Femur (tissue), 1 donor: ENCODE measurements around the gene GOLGA1.
A peak's percentile ranks its signal among the peaks of the same experiment; 100 is the strongest.

Experiments
- DNase-seq: peaks from one replicate; pipeline ENCODE4 v3.0.0-alpha.2; 2017

GOLGA1 gene

DNA sequence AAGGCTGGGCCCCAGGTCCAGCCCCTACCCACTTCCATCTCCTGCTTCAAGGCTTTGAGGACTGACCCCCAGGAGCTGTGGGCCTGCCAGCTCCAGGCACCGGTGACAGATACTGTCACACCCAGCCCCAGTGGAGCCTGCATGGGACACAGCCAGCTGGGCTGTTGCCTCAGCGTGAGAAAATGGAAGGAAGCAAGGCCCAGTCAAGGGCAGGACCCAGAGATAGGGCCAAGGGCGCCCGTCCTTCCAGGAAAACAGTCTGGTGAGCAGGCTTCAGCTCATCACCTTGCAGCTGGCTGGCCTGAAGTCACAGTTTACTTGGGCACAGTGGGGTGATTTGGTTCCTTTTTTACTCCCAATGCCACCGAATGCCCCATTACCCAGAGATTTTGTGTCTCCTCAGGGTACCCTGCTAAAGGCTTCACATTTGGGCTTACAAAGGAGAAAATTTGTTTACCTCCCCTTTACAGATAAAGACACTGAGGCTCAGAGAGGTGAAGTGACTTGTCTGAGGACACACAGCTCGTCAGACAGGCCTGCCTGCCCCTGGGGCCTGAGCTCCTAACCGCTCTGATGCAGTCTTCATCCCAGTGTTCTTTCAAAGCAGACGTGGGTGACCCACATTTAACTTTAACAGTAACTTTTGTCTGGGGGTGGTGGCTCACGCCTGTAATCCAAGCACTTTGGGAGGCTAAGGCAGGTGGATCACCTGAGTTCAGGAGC is 109.1 kb downstream of the GOLGA1 start:
- DNase-seq: peak; percentile 56

DNA sequence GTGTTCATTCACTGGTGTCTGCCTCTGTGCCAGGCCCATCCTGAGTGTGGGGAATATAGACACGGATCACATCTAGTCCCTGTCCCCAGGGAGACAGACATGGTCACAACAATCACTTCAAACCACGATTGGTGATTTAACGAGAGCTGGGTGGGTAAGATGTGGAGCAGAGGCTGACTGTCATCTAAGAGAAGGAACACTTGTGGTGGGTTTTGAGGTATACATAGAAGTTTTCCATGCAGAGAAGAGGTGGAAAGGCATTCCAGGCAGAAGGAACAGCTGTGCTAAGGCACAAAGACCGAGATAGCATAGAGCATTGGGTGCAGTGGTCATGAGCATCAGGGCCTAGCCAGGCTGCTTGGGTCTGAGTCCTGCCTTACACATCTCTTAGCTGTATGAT is 110.3 kb downstream of the GOLGA1 start:
- DNase-seq: no peak

DNA sequence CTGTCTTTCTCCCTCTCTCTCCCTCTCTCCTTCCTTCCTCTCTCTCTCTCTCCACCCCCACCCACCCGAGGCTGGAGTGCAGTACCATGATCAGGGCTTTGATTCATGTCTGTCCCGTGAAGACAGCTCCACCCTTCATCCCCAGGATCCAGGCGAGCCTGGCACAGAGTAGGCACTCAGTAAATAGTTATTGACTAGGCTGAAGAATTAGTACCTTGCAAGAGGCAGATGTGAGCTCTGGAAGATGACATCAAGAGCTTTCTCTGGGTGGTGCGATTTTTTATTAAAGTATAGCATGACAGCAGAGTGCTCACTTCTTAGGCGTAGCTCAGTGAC is 111.6 kb downstream of the GOLGA1 start:
- no peak for DNase-seq

DNA sequence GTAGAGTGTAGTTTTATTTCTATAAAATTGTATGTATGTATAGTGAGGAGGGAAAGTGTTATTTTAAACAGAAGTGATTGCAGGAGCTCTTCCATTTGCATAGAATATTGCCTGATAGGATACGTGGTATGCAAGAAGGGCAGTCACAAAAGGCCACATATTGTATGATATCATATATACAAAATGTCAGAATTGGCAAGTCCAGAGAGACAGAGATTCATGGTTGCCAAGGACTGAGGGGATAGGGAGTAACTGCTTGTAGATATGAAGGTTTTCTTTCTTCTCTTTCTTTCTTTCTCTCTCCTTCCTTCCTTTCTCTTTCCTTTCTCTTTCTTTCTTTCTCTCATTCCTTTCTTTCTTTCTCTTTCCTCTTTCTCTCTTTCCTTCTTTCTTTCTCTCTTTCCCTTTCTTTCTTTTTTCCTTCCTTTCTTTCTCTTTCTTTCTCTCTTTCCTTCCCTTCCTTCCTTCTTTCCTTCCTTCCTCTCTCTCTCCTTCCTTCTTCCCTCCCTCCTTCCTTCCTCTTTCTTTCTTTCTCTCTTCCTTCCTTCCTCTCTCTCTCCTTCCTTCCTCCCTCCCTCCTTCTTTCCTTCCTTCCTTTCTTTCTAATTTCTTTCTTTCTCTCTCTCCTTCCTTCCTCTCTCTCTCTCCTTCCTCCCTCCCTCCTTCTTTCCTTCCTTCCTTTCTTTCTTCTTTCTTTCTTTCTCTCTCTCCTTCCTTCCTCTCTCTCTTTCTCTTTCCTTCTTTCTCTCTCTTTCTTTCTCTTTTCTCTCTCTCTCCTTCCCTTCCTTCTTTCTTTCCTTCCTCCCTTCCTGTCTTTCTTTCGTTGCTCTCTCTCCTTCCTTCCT is 112.2 kb downstream of the GOLGA1 start:
- no peak for DNase-seq
